ENCODE results near the gene MPPED1.

Gene MPPED1

DNA sequence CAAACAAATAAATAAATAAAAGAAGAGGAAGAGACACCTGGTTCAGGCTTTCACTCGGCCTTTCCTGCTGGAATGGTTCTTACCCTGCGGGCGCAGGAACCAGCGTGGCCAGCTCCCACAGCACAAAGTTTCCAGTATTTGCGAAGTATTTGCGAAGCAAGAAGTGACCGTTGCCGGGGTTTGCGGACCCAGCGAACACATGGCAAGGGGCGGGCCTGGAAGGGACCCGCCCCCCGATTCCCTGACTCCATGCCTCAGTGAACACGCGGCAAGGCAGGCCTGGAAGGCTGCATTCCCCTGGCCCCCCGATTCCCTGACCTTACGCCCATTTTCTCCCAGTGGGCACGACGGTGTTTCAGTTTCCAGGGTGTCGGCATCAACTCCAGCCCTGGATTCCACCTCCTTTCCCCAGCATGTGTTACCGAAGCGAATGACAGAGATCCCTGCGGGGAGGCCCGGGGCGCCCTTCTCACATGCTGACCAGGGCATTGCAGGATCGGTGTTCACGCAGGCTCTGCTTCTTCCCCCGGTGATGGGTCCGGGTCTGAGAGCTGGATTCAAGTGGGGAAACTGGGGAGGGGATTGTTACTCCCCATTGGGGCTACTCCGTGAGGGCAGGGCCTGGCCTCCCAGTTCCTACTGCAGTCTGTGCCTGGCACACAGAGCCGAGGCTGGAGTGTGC lies 102.8 kb downstream of the MPPED1 start:
- H3K4me3 ChIP-seq (ENCODE audit: low read depth, low read length) = no peak overlapping the region

GRCh38 chr22:43515411-43515810 lies 103.6 kb downstream of the MPPED1 start:
- H3K4me3 ChIP-seq (ENCODE audit: low read depth, low read length) = no peak overlapping the region

GRCh38 chr22:43515902-43516301 lies 104.1 kb downstream of the MPPED1 start:
- H3K4me3 ChIP-seq (ENCODE audit: low read depth, low read length) = no peak overlapping the region

GRCh38 chr22:43516386-43516785 lies 104.6 kb downstream of the MPPED1 start:
- H3K4me3 ChIP-seq (ENCODE audit: low read depth, low read length) = no peak overlapping the region

DNA sequence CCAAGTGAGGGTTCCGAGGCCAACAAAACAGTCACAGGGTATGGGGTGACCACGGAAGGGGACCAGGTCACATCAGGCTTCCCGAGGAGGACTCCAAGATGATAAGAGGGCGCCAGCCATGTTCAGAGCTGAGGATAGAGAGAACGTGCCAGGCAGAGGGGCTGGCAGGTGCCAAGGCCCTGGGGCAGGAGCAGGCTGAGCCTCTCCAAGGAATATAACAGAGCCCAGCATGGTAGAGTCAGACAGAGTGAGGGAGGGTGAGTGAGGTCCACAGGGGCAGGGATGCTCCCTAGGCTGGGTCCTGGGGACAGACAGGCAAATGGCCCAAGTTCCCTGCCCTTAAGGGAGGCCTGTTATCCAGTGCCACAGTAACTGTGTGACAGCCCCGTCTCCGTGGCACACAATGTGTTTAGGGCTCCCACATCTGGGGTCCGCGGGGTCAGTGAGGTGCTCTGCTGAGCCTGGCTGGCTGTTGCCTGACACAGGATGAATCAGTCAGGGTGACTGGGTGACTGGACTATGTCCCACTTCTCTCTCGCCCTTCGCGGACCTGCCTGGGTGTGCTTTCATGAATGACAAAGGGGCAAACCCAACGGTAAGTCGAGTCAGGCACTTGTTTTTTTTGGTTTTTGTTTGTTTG lies 105.3 kb downstream of the MPPED1 start:
- no peak overlapping the region for H3K4me3 ChIP-seq (ENCODE audit: low read depth, low read length)

- no peak overlapping the region for H3K4me3 ChIP-seq (ENCODE audit: low read depth, low read length)
These were observed 108.8 kb downstream of the MPPED1 start for GRCh38 chr22:43520632-43521039.

- H3K4me3 ChIP-seq (ENCODE audit: low read depth, low read length) = no peak overlapping the region
These were observed 109.9 kb downstream of the MPPED1 start for GRCh38 chr22:43521716-43522115.

- no peak overlapping the region for H3K4me3 ChIP-seq (ENCODE audit: low read depth, low read length)
These were observed 114.4 kb downstream of the MPPED1 start for GRCh38 chr22:43526117-43526655.

DNA sequence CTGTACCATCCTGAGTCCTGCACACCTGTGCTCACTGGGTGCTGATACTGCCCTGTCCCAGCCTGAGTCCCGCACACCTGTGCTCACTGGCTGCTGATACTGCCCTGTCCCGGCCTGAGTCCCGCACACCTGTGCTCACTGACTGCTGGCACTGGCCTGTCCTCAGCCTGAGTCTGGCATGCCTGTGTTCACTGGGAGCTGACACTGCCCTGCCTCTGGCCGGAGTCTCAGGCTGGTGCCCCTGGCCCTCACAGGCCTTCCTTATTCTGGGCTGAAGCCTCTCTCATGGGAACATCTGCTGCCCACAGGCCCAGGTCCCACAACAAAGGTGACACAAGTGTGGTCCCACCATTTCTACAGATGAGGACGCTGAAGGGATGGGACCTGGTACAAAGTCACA lies 115.1 kb downstream of the MPPED1 start:
- no peak overlapping the region for H3K4me3 ChIP-seq (ENCODE audit: low read depth, low read length)

- H3K4me3 ChIP-seq (ENCODE audit: low read depth, low read length) = no peak overlapping the region
These were observed 117.0 kb downstream of the MPPED1 start for GRCh38 chr22:43528601-43529360.

DNA sequence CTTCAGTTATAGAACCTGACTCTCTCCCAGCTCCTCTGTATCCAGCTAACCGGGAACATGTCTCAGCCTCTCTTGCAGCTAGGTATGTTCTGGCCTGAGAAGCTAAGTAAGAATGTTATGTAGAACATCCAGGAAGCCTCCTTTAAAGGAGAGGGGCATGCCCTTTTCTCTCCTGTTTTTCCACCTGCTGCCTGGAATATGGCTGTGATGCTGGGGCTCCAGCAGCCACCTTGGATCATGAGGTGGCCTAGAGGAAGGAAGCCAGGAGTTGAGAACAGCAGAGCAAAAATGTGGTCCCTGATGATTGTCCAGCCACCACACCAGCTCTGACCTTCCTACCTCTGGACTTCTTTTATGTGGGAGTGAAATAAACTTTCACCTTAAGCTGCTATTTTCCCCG lies 117.6 kb downstream of the MPPED1 start:
- no peak overlapping the region for H3K4me3 ChIP-seq (ENCODE audit: low read depth, low read length)

DNA sequence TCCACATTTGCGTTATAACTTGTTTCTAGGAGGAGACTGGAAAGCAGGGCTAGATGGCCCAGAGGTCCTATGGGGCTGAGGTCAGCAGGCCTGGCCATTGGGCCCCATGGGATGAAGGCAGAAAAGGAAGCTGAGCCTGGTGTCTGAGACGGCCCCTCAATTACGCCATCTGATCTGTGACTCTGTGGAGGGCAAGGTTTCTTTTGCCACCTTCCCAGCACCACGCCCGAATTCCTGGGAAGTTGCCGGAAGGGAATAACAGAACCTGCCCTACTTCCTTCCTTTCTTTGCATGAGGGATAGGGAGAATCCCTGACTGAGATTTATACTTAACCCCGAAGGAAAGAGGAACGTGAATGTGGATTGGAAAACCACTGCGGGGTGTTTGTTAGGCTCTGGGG lies 118.1 kb downstream of the MPPED1 start:
- H3K4me3 ChIP-seq (ENCODE audit: low read depth, low read length) = no peak overlapping the region

GRCh38 chr22:43530349-43531201 lies 118.8 kb downstream of the MPPED1 start:
- H3K4me3 ChIP-seq (ENCODE audit: low read depth, low read length) = no peak overlapping the region

GRCh38 chr22:43531651-43532050 lies 119.8 kb downstream of the MPPED1 start:
- no peak overlapping the region for H3K4me3 ChIP-seq (ENCODE audit: low read depth, low read length)

- H3K4me3 ChIP-seq (ENCODE audit: low read depth, low read length) = no peak overlapping the region
These were observed 120.7 kb downstream of the MPPED1 start for GRCh38 chr22:43532301-43533155.

DNA sequence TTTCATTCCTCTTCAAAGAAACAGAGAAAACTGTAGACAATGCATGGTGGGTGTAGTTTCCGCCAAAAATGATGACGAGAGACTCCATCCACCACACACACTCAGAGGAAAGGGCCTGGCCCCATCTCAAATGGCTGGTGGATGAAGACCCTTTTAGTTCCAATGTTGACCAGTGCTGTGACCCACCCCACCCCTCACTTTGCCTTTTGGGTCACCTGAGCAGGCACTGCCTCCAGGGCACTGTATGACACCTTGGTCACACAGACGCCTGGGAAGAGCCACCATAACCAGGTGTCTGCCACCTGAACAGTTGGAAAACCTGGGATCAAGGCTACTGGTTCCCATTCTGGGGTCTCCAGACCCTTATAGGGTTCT lies 121.3 kb downstream of the MPPED1 start:
- no peak overlapping the region for H3K4me3 ChIP-seq (ENCODE audit: low read depth, low read length)

DNA sequence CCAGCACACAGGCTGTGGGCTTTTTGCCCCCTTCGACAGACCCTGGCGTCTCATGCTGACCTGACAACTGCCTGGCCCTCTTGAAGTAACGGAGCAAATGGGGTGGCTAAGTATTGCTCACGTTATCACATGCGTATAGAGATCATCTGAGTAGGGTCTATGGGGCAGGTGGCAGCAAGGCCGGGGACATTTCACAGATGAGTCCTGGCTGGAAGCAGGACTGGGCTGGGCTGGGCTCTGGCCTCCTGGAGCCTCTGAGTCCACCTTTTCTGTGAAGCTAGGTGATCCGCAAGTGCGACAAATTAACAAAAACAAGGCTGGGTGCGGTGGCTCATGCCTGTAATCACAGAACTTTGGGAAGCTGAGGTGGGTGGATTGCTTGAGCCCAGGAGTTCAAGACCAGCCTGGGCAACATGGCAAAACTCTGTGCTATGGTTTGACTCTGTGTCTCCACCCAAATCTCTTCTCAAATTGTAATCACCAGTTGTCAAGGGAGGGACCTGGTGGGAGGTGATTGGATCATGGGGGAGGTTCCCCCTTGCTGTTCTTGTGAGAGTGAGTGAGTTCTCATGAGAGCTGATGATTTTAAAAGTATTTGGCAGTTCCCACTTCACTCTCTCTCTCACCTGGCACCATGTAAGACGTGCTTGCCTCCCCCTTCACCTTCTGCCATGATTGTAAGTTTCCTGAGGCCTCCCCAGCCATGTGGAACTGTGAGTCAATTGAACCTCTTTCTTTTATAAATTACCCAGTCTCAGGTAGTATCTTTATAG lies 122.0 kb downstream of the MPPED1 start:
- H3K4me3 ChIP-seq (ENCODE audit: low read depth, low read length) = no peak overlapping the region

- H3K4me3 ChIP-seq (ENCODE audit: low read depth, low read length) = no peak overlapping the region
These were observed 123.1 kb downstream of the MPPED1 start for GRCh38 chr22:43534916-43535315.

GRCh38 chr22:43535336-43535735 lies 123.5 kb downstream of the MPPED1 start:
- no peak overlapping the region for H3K4me3 ChIP-seq (ENCODE audit: low read depth, low read length)

Data from iPS-11a (cell line).